ENCODE data around the gene GIPC1. TPM values are rescaled to one million over a fixed set of nuclear protein-coding genes. Genes with fewer than 3 reads are reported as not detected.

Gene GIPC1
- total RNA-seq, 1 donor from 2014 or later: 50.0 TPM

GRCh38 chr19:14450168-14450874, 45.6 kb downstream of the GIPC1 start:
- DNase-seq (ENCODE audit: missing footprints) (no peak), ATAC-seq (peak; percentile 57)
- intact Hi-C loops (cut with DNase I): no loop called here

- ATAC-seq: no peak
- intact Hi-C loops (cut with DNase I): no loop called here
- DNase-seq (ENCODE audit: missing footprints): no peak
These were observed 46.6 kb downstream of the GIPC1 start for GRCh38 chr19:14449321-14449720.

- no peak for ATAC-seq
- no peak for DNase-seq (ENCODE audit: missing footprints)
- intact Hi-C loops (cut with DNase I): no loop called here
These were observed 49.4 kb downstream of the GIPC1 start for GRCh38 chr19:14446336-14447036.

GRCh38 chr19:14443632-14444216, 52.2 kb downstream of the GIPC1 start:
- no peak for DNase-seq (ENCODE audit: missing footprints)
- no peak for ATAC-seq
- intact Hi-C loops (cut with DNase I): no loop called here

GRCh38 chr19:14442891-14443631, 52.9 kb downstream of the GIPC1 start:
- intact Hi-C loops (cut with DNase I): no loop called here
- DNase-seq (ENCODE audit: missing footprints) (no peak), ATAC-seq (no peak)

- ATAC-seq (no peak), DNase-seq (ENCODE audit: missing footprints) (no peak)
- intact Hi-C loops (cut with DNase I): no loop called here
These were observed 54.6 kb downstream of the GIPC1 start for GRCh38 chr19:14441041-14441938.

GRCh38 chr19:14440049-14440448, 55.9 kb downstream of the GIPC1 start:
- ATAC-seq (peak; percentile 63), DNase-seq (ENCODE audit: missing footprints) (peak; percentile 97)
- intact Hi-C loops (cut with DNase I): no loop called here

- DNase-seq (ENCODE audit: missing footprints): peak; percentile 56
- intact Hi-C loops (cut with DNase I): no loop called here
- ATAC-seq: no peak
These were observed 56.9 kb downstream of the GIPC1 start for GRCh38 chr19:14439014-14439413.

GRCh38 chr19:14437578-14438140, 58.3 kb downstream of the GIPC1 start:
- no peak for ATAC-seq
- no peak for DNase-seq (ENCODE audit: missing footprints)
- intact Hi-C loops (cut with DNase I): no loop called here

- intact Hi-C loops (cut with DNase I): no loop called here
- DNase-seq (ENCODE audit: missing footprints) (no peak), ATAC-seq (no peak)
These were observed 60.4 kb downstream of the GIPC1 start for GRCh38 chr19:14435320-14436050.

- ATAC-seq: peak; percentile 65
- intact Hi-C loops (cut with DNase I): no loop called here
These were observed 61.2 kb downstream of the GIPC1 start for GRCh38 chr19:14434543-14435319.

GRCh38 chr19:14433554-14434501, 62.1 kb downstream of the GIPC1 start:
- DNase-seq (ENCODE audit: missing footprints): peak; percentile 69
- intact Hi-C loops (cut with DNase I): no loop called here

More at GRCh38 chr19:14434543-14435319, 61.2 kb downstream of the GIPC1 start:
- peak; percentile 73 for DNase-seq (ENCODE audit: missing footprints)

GRCh38 chr19:14432791-14433553, 63.0 kb downstream of the GIPC1 start, which contains the start of gene PKN1:
Gene PKN1 (plus strand): TSS chr19:14433306. CDS start chr19:14433522, 216 bp downstream.
- ATAC-seq (peak; percentile 69), DNase-seq (ENCODE audit: missing footprints) (peak; percentile 86)
- intact Hi-C loops (cut with DNase I): no loop called here

More at GRCh38 chr19:14433554-14434501, 62.1 kb downstream of the GIPC1 start:
- peak; percentile 18 for ATAC-seq

GRCh38 chr19:14430712-14431111, 65.2 kb downstream of the GIPC1 start:
- ATAC-seq: no peak
- DNase-seq (ENCODE audit: missing footprints): no peak
- intact Hi-C loops (cut with DNase I): no loop called here
